Activated CD8-positive, alpha-beta memory T cell treated with anti-CD3 and anti-CD28 coated beads for 48 hours (primary cell): Measurements from ENCODE around the gene MEIOSIN.
"Not testable (repeated sequence)": the region's sequence is repeated elsewhere in the genome, so short reads cannot be mapped to it uniquely, and the experiment has no call there.

Experiments
- DNase-seq, 3 experiments: peaks; one replicate each; pipeline ENCODE4 v3.0.0-alpha.2; 2020; ENCODE audit warnings: low read depth in 2 of 3, low spot score in 2 of 3

Gene MEIOSIN

DNA sequence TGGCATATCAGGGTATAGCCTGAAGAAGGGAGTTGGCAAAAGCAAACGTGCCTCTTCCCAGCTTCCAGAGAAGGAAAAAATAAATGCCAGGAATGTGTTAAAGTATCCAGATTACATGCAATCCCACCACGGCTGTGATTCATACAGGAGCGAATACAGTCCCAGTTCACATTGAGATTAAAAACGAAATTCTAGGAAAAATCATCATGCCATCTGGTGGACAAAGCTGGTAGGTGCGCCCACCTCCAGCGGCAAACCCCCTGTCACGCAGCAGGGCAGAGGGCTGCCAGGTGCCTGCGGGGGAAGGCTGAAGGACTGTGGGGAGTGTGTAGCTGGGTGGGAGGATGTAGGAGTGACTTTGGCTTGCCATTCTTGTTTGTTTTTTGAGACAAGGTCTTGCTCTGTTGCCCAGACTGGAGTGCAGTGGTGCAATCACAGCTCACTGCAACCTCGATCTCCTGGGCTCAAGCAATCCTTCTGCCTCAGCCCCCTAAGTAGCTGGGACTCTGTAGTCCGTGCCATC, 65.8 kb downstream of the MEIOSIN start:
- DNase-seq = no peak

DNA sequence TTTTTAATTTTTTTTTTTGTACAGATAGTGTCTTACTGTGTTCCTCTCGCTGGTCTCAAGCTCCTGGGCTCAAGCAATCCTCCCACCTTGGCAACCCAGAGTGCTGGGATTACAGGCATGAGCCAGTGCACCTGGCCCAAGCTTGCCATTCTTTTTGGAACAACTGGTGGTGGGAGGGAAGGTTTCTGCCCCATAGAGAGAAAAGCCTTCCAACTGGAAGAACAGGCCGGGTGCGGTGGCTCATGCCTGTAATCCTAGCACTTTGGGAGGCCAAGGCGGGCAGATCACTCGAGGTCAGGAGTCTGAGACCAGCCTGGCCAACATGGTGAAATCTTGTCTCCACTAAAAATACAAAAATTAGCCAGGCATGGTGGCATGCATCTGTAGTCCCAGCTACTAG, 66.3 kb downstream of the MEIOSIN start:
- not testable (repeated sequence) for DNase-seq

DNA sequence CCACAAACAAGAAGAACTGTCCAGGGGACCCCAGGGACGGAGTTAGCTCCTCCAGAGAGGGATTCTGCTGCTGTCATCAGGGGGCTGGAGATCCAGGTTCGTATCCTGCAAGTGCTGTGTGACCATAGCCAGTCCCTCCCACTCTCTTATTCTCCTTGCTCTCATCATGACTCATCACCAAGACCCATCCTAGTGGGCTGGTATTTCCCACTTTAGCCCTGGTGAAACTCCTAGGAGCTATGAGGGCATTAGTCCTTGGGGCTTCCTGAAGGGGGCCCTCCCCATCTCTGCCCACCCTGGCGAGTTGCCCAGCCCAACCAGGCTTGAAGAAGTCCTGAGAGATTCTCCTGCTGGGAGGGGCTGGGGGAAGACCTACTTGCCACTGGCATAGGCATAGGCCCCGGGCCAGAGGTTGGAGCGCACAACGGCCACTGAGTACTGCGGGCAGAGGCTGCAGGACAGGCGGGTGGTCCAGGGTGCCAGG, 66.9 kb downstream of the MEIOSIN start:
- DNase-seq = no peak

DNA sequence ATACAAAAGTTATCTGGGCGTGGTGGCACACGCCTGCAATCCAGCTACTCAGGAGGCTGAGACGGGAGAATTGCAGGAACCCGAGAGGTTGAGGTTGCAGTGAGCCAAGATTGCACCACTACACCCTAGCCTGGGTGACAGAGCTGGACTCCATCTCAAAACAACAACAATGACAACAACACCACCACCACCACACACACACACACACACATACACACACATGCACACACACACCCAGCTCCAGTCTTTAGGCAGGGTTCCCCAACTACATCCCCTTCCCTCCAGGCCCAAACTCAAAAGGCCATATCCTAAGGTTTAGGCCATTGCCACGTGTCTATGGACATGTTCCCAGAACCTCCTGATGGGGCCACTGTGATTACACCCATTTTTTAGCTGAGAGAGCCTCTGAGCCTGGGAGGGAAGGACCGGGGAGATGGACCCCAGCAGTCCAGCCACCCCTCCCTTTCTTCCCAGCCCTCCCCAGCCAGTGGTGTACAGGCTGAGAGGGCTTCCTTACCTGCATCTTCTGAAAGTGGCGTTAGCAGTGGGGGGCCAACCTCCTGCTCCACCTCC, 68.5 kb downstream of the MEIOSIN start:
- no peak for DNase-seq

DNA sequence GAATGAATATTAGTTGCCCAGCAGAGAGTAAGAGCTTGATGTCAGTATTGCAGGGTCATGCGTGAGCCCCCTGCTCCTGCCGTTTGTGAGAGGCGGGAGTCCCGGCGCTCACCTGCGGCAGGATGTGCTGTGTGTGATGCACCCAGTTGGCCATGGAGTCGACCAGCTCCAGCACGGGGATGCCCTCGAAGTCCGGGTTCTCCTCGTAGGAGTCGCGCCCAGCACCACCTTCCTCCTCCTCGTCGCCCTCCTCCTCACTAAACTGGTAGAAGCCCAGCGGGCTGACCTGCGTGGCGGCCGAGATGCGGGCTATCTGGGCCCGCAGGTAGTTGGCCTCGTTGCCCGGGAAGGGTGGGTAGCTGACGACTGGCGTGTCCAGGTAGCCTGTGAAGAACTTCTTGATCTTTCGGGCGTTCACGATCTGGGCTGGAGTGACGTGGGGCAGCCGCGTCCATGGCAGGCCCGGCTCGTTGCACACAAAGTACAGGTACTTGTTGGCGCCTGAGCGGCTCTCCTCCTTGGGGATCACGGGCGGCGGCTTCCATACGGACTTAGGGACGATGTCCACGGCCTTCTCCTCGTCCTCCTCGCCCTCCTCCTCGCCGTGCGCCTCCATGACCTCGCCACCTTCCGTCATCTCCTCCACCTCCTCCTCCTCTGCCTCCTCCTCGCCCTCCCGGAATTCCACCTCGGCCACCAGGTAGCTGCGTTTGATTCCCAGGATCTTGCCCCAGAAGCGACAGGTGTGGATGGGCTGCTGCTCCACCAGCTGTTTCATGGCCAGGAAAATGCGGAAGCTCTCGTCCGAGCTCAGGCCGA, 71.1 kb downstream of the MEIOSIN start:
- DNase-seq = no peak

DNA sequence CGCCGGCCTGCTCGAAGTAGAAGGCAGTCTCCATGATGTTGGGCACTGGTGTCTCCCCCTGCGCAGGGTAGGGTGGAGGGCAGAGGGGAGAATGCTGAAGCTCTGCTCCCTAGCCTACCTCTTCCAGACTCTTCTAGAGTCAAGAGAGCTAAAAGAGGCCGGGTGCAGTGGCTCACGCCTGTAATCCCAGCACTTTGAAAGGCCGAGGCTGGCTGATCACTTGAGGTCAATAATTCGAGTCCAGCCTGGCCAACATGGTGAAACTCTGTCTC, 71.7 kb downstream of the MEIOSIN start:
- no peak for DNase-seq

DNA sequence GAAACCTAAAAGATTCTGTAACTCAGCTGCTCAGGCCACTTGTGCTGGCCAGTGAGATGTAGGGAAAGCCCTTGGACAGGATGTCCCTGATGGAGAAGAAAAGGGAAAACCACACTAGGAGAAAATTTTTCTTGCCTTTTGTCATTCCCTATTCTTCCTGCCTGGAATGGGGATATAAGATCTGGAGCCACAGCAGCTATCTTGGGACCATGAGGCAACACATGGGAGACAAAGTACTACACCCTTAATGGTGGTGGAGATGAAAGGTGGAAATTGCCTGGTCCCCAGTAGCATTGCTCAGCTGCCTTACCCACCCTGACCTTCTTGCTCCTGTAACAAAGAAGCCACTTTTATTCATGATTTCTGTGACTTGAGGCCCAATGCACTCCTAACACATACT, 72.5 kb downstream of the MEIOSIN start:
- no peak for DNase-seq

DNA sequence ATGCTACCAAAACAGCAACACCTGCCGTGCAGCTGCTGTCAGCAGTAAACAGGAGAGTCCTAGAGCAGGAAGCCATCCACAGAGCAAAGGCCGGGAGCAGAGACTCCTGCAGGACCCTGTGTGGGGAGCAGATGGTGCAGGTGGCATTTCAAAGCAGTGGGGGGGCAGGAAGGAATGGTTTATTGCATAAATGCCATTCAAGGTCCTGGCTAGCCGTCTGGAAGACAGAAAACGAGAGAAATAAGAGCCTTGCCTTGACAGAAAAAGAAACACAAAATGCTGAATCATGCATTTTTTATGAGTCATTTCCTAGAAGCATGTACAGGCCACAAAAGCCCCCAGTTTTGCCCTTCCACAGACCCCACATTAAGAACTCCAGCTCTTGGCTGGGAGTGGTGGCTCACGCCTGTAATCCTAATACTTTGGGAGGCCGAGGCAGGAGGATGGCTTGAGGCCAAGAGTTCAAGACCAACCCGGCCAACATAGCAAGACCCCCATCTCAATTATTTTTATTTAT, 76.5 kb downstream of the MEIOSIN start:
- no peak for DNase-seq

DNA sequence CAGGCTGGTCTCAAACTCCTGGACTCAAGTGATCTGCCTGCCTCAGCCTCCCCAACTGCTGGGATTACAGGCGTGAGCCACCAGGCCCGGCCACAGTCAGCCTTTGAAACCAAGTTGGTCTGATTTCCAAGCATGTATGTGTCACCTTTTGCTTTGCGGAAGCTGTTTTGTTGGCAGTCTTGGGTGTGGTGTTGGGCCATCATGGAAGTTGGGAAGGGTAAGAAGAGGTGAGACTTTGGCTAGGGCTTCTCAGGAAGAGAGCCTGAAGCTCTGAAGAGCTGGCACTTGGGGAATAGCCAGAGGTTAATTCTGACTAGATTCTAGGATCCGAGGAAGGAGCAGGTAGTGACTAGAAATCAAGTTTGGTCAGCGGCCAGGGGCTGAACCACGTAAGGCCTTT, 79.1 kb downstream of the MEIOSIN start:
- no peak for DNase-seq
